ENCODE measurements around the gene HOXD1.

The HOXD1 gene

GRCh38 chr2:176147210-176147799, 41.2 kb upstream of the HOXD1 start:
- TF ChIP-seq NFIC (IDR thresholded peaks at IDR 0.05) (no peak), MAX (IDR thresholded peaks at IDR 0.05) (no peak), EP300 (IDR thresholded peaks at IDR 0.05; ENCODE audit: borderline replicate concordance) (no peak), TAF1 (IDR thresholded peaks at IDR 0.05; ENCODE audit: low read depth) (no peak)

- TF ChIP-seq YY1 (IDR thresholded peaks at IDR 0.05; ENCODE audit: low read depth) (no peak), CREB1 (IDR thresholded peaks at IDR 0.05; ENCODE audit: low read depth) (no peak), RAD21 (IDR thresholded peaks at IDR 0.05; ENCODE audit: low read depth) (no peak), MAX (IDR thresholded peaks at IDR 0.05) (no peak), TEAD4 (IDR thresholded peaks at IDR 0.05) (no peak)
Observed at GRCh38 chr2:176147800-176148496, 40.5 kb upstream of the HOXD1 start.

GRCh38 chr2:176148751-176149421, 39.6 kb upstream of the HOXD1 start:
- no peak for TF ChIP-seq RAD21 (IDR thresholded peaks at IDR 0.05; ENCODE audit: low read depth)
- no peak for TF ChIP-seq YY1 (IDR thresholded peaks at IDR 0.05; ENCODE audit: low read depth)
- no peak for TF ChIP-seq EGR1 (IDR thresholded peaks at IDR 0.05)
- TF ChIP-seq NFIC (IDR thresholded peaks at IDR 0.05): no peak
- no peak for TF ChIP-seq REST (IDR thresholded peaks at IDR 0.05; ENCODE audit: low read depth)
- TF ChIP-seq MAX (IDR thresholded peaks at IDR 0.05): no peak
- no peak for TF ChIP-seq USF1 (IDR thresholded peaks at IDR 0.05)
- TF ChIP-seq ZBTB7A (IDR thresholded peaks at IDR 0.05; ENCODE audit: low read depth): no peak
- TF ChIP-seq FOXM1 (IDR thresholded peaks at IDR 0.05; ENCODE audit: borderline replicate concordance, low read depth): no peak
- TF ChIP-seq TEAD4 (IDR thresholded peaks at IDR 0.05): no peak
- no peak for TF ChIP-seq TAF1 (IDR thresholded peaks at IDR 0.05; ENCODE audit: low read depth)
- no peak for TF ChIP-seq CREB1 (IDR thresholded peaks at IDR 0.05; ENCODE audit: low read depth)
- no peak for TF ChIP-seq EP300 (IDR thresholded peaks at IDR 0.05; ENCODE audit: borderline replicate concordance)
- TF ChIP-seq TCF12 (IDR thresholded peaks at IDR 0.05; ENCODE audit: low read depth): no peak
- TF ChIP-seq CEBPB (IDR thresholded peaks at IDR 0.05): no peak

- no peak for TF ChIP-seq RAD21 (IDR thresholded peaks at IDR 0.05; ENCODE audit: low read depth)
- TF ChIP-seq ZBTB7A (IDR thresholded peaks at IDR 0.05; ENCODE audit: low read depth): no peak
- TF ChIP-seq REST (IDR thresholded peaks at IDR 0.05; ENCODE audit: low read depth): no peak
Observed at GRCh38 chr2:176149481-176149938, 39.0 kb upstream of the HOXD1 start.

- TF ChIP-seq MAX (IDR thresholded peaks at IDR 0.05) (no peak), CEBPB (IDR thresholded peaks at IDR 0.05) (no peak), YY1 (IDR thresholded peaks at IDR 0.05; ENCODE audit: low read depth) (no peak), CREB1 (IDR thresholded peaks at IDR 0.05; ENCODE audit: low read depth) (no peak), NFIC (IDR thresholded peaks at IDR 0.05) (no peak), TAF1 (IDR thresholded peaks at IDR 0.05; ENCODE audit: low read depth) (no peak), REST (IDR thresholded peaks at IDR 0.05; ENCODE audit: low read depth) (no peak), EGR1 (IDR thresholded peaks at IDR 0.05) (no peak), FOXM1 (IDR thresholded peaks at IDR 0.05; ENCODE audit: borderline replicate concordance, low read depth) (no peak), USF1 (IDR thresholded peaks at IDR 0.05) (no peak), ZBTB7A (IDR thresholded peaks at IDR 0.05; ENCODE audit: low read depth) (no peak), TEAD4 (IDR thresholded peaks at IDR 0.05) (no peak), EP300 (IDR thresholded peaks at IDR 0.05; ENCODE audit: borderline replicate concordance) (no peak), TCF12 (IDR thresholded peaks at IDR 0.05; ENCODE audit: low read depth) (no peak)
Observed at GRCh38 chr2:176149939-176150583, 38.4 kb upstream of the HOXD1 start.
